ENCODE results near the gene SPDYE1. TPM values are rescaled to one million over a fixed set of nuclear protein-coding genes. Genes with fewer than 3 reads are reported as not detected.

The SPDYE1 gene
- total and polyA plus RNA-seq, 2 of the 13 experiments (the other 11 are each of a cell fraction or from before 2014, with no cell fraction given) = not detected

- no peak for TF ChIP-seq PLSCR1 (CRISPR knock-in tag; IDR thresholded peaks at IDR 0.05; ENCODE audit: borderline replicate concordance)
- no peak for TF ChIP-seq ZNF549 (CRISPR knock-in tag; IDR thresholded peaks at IDR 0.05)
- peak; percentile 83 for TF ChIP-seq HOXA3 (CRISPR knock-in tag; IDR thresholded peaks at IDR 0.05)
- TF ChIP-seq ZFP91 (CRISPR knock-in tag; IDR thresholded peaks at IDR 0.05; ENCODE audit: borderline replicate concordance) = peak; percentile 86
- no peak; the same call in 1 of the 2 replicates for TF ChIP-seq ZNF12 (CRISPR knock-in tag; IDR thresholded peaks at IDR 0.05)
- TF ChIP-seq ZNF264 (CRISPR knock-in tag; IDR thresholded peaks at IDR 0.05) = peak; percentile 88; the same call in 1 of the 2 replicates
- no peak for TF ChIP-seq HMGA1 (CRISPR knock-in tag; conservative IDR thresholded peaks at IDR 0.05)
- TF ChIP-seq SMARCC2 (IDR thresholded peaks at IDR 0.05) = no peak
- TF ChIP-seq ELF3 (CRISPR knock-in tag; IDR thresholded peaks at IDR 0.05) = peak; percentile 98
- no peak for TF ChIP-seq FOXA1 (IDR thresholded peaks at IDR 0.05)
- no peak for TF ChIP-seq FOXA1 (CRISPR knock-in tag; IDR thresholded peaks at IDR 0.05)
- TF ChIP-seq ZNF614 (CRISPR knock-in tag; IDR thresholded peaks at IDR 0.05; ENCODE audit: borderline replicate concordance) = peak; percentile 60; the same call in 1 of the 2 replicates
- peak; percentile 91 for TF ChIP-seq GATAD1 (CRISPR knock-in tag; IDR thresholded peaks at IDR 0.05)
- no peak for TF ChIP-seq ZBTB8A (CRISPR knock-in tag; IDR thresholded peaks at IDR 0.05; ENCODE audit: borderline replicate concordance, low read depth)
- TF ChIP-seq NFE2L2 (IDR thresholded peaks at IDR 0.05; ENCODE audit: low read length) = no peak
- 0 out of 2 replicates have a peak, but pooled peaks have one; percentile 68 for TF ChIP-seq ZFP82 (CRISPR knock-in tag; IDR thresholded peaks at IDR 0.05; ENCODE audit: borderline replicate concordance)
- TF ChIP-seq EEA1 (CRISPR knock-in tag; IDR thresholded peaks at IDR 0.05; ENCODE audit: borderline replicate concordance) = peak; percentile 25; the same call in 1 of the 2 replicates
- peak; percentile 56; the same call in 1 of the 2 replicates for TF ChIP-seq ZNF878 (CRISPR knock-in tag; IDR thresholded peaks at IDR 0.05)
- no peak for TF ChIP-seq CSRNP2 (CRISPR knock-in tag; conservative IDR thresholded peaks at IDR 0.05; ENCODE audit: low read depth)
- peak; percentile 81; the same call in 1 of the 2 replicates for TF ChIP-seq ZNF337 (CRISPR knock-in tag; IDR thresholded peaks at IDR 0.05; ENCODE audit: borderline replicate concordance, low read depth)
- no peak for TF ChIP-seq ZMAT3 (CRISPR knock-in tag; conservative IDR thresholded peaks at IDR 0.05)
- peak; percentile 19; the same call in 1 of the 2 replicates for TF ChIP-seq ZNF629 (CRISPR knock-in tag; conservative IDR thresholded peaks at IDR 0.05)
- peak; percentile 98 for TF ChIP-seq GABPB1 (CRISPR knock-in tag; IDR thresholded peaks at IDR 0.05)
Measured at GRCh38 chr7:44044315-44045225, 46.9 kb downstream of the SPDYE1 start, which contains the start of gene DBNL (continued).
